ENCODE results near the gene CNIH3.

The CNIH3 gene

GRCh38 chr1:224774378-224774777 lies 158.3 kb downstream of the CNIH3 start:
- Histone ChIP-seq H3K27ac (no peak overlapping the region), H3K4me3 (no peak overlapping the region)
- DNase-seq (ENCODE audit: low spot score) = no peak
- TF ChIP-seq, protein P1, sequence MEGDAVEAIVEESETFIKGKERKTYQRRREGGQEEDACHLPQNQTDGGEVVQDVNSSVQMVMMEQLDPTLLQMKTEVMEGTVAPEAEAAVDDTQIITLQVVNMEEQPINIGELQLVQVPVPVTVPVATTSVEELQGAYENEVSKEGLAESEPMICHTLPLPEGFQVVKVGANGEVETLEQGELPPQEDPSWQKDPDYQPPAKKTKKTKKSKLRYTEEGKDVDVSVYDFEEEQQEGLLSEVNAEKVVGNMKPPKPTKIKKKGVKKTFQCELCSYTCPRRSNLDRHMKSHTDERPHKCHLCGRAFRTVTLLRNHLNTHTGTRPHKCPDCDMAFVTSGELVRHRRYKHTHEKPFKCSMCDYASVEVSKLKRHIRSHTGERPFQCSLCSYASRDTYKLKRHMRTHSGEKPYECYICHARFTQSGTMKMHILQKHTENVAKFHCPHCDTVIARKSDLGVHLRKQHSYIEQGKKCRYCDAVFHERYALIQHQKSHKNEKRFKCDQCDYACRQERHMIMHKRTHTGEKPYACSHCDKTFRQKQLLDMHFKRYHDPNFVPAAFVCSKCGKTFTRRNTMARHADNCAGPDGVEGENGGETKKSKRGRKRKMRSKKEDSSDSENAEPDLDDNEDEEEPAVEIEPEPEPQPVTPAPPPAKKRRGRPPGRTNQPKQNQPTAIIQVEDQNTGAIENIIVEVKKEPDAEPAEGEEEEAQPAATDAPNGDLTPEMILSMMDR (IDR thresholded peaks at IDR 0.05) = no peak

- Histone ChIP-seq H3K4me3 (no peak overlapping the region), H3K27ac (no peak overlapping the region)
- TF ChIP-seq, protein P1 (IDR thresholded peaks at IDR 0.05) = no peak
- no peak for DNase-seq (ENCODE audit: low spot score)
These were observed 161.1 kb downstream of the CNIH3 start for GRCh38 chr1:224777180-224777579.

DNA sequence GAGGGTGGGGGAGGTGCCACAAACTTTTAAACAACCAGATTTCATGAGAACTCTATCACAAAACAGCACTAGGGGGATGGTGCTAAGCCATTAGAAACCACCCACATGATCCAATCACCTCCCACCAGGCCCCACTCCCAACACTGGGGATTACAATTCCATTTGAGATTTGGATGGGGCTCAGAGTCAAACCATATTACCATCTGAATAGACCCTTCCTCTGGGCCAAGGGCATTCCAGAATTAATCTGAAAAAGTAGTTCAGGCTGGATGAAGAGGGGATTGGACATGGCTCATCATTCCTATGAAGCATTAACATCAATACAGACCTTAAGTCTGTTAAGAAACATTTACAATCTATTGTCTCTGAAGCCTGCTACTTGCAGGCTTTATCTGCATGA lies 163.4 kb downstream of the CNIH3 start:
- Histone ChIP-seq H3K4me3 (no peak overlapping the region), H3K27ac (no peak overlapping the region)
- no peak for DNase-seq (ENCODE audit: low spot score)
- TF ChIP-seq, protein P1 (IDR thresholded peaks at IDR 0.05) = no peak

GRCh38 chr1:224780736-224781135 lies 164.6 kb downstream of the CNIH3 start:
- no peak for DNase-seq (ENCODE audit: low spot score)
- no peak overlapping the region for H3K27ac ChIP-seq
- H3K4me3 ChIP-seq = no peak overlapping the region
- TF ChIP-seq, protein P1 (IDR thresholded peaks at IDR 0.05) = no peak

DNA sequence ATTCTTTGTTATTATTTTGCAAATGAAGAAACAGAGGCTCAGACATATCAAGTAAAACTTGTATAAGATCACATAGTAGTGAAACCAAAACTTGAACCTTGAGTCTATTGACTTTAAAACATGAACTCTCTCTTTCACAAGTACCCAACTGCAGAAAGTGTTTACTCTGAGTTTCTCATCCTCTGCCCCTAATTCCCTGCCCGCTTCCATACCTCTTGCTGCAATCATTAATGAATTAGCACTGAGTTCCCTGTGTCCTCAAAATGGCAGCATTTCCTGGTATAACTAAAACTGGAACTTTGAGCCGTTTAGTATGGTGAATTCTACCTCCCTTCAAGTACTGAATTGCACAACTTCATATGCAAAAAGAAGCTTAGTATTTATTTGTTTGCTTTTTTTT lies 165.7 kb downstream of the CNIH3 start:
- TF ChIP-seq, protein P1 (IDR thresholded peaks at IDR 0.05) = no peak
- no peak overlapping the region for H3K27ac ChIP-seq
- no peak for DNase-seq (ENCODE audit: low spot score)

DNA sequence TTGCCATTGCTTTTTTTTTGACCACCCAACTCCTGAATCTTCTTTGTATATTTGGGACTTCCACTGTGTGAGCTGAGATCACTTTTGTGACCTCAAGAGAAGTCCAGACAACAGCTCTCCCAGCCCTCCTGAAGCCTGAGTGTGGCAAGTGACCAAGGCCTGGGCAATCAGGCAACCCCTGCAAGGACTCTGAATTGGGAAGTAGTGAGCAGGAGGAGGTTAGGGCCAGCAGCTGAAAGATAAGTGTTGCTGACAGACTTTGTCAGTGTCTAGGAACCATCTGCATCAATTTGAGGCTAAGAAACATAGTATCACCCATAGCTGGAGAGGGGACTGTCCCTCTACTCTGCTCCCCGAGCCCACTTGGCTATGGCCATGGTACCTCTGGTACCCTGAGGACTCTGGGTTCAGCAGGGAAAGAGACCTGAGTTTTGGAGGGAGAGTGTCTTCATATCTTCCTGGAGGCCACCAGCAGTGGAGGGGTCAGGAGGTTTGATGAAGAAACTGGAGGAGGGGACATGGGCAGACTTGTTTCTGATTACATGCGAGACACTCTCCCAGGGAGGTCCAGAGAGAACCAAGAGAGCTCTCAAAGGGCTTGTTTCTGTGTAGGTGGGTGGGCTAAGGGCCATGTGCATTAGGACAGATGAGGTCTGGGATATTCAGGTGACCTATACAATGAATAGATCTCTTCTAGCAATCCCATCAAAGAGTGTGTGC lies 166.3 kb downstream of the CNIH3 start:
- no peak for DNase-seq (ENCODE audit: low spot score)
- no peak overlapping the region for H3K4me3 ChIP-seq
- no peak overlapping the region for H3K27ac ChIP-seq
- TF ChIP-seq, protein P1 (IDR thresholded peaks at IDR 0.05) = no peak

More for the DNA sequence above, 165.7 kb downstream of the CNIH3 start:
- H3K4me3 ChIP-seq = no peak overlapping the region

DNA sequence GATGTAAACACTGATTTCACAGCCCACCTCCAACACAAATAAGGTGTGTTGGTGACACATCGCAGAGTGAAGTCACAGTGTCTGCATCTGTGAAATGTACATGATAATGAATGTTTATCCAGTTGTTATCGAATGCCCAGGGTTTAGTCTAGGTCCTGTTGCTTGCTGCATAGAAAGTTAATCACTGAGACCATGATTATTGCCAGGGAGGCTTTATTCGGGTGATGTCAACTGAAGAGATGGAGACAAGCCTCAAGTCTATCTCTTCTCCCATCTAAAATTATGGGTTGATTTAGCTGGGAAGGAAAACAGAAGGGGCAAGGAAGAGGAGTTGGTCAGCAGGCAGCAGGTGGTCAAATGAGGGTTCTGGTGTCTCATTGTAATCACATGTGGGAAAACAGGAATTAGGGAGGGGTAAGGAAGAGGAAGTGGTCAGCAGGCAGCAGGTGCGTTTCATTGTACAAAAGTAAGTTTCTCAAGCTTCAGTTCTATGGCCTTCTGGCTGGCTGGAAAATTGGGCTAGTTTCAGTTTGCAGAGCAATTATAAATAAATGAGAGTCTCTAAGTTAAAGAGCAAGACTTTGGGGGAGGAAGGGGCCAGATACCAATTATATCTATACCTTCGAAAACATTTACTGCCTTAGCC lies 167.0 kb downstream of the CNIH3 start:
- TF ChIP-seq, protein P1 (IDR thresholded peaks at IDR 0.05) = no peak
- Histone ChIP-seq H3K4me3 (no peak overlapping the region), H3K27ac (no peak overlapping the region)
- DNase-seq (ENCODE audit: low spot score) = no peak

Measured in coronary artery (tissue), 2 donors.